Loucy (cell line): ENCODE results near the gene RPL28.

Experiments
- H2AFZ ChIP-seq: fragments of 200-600 bp; sonication (generic); 2 replicates; pipeline ENCODE4 v1.6.0; 2016; ENCODE audit warnings: antibody characterized with exemption, mild to moderate bottlenecking, low read length, moderate library complexity
- H3F3A ChIP-seq: fragments of 200-600 bp; 2 replicates; pipeline ENCODE4 v1.6.0; 2016; ENCODE audit warnings: antibody characterized with exemption, low read depth, mild to moderate bottlenecking
- H3K27me3 ChIP-seq: fragments of 200-600 bp; sonication (generic); 2 replicates; pipeline ENCODE4 v1.6.1; 2014; ENCODE audit warnings: low read length, mild to moderate bottlenecking; ENCODE audit not compliant: insufficient read depth, poor library complexity, severe bottlenecking
- H3K36me3 ChIP-seq: fragments of 200-600 bp; sonication (generic); 2 replicates; pipeline ENCODE4 v1.6.1; 2016; ENCODE audit warnings: low read length; ENCODE audit not compliant: insufficient read depth
- H3K4me1 ChIP-seq: fragments of 200-600 bp; sonication (generic); 2 replicates; pipeline ENCODE4 v1.5.1; 2014; ENCODE audit warnings: low read length, mild to moderate bottlenecking; ENCODE audit not compliant: insufficient read depth, poor library complexity, severe bottlenecking
- H3K4me2 ChIP-seq: fragments of 200-600 bp; sonication (generic); 2 replicates; pipeline ENCODE4 v1.6.0; 2014; ENCODE audit warnings: antibody characterized with exemption, low read length, low read depth, mild to moderate bottlenecking; ENCODE audit not compliant: poor library complexity, severe bottlenecking
- H3K4me3 ChIP-seq: fragments of 200-600 bp; sonication (generic); 2 replicates; pipeline ENCODE4 v1.5.1; 2014; ENCODE audit warnings: low read length, mild to moderate bottlenecking, mixed read lengths; ENCODE audit not compliant: poor library complexity, severe bottlenecking
- H3K79me2 ChIP-seq: fragments of 200-600 bp; sonication (generic); 2 replicates; pipeline ENCODE4 v1.6.1; 2014; ENCODE audit warnings: low read length; ENCODE audit not compliant: insufficient read depth
- H3K9ac ChIP-seq: fragments of 200-600 bp; sonication (generic); 2 replicates; pipeline ENCODE4 v1.6.0; 2014; ENCODE audit warnings: mild to moderate bottlenecking, low read depth, low read length, moderate library complexity; ENCODE audit not compliant: poor library complexity, severe bottlenecking
- H3K9me2 ChIP-seq: fragments of 200-600 bp; sonication (generic); replicated peaks from 2 replicates; pipeline ENCODE4 v1.6.1; 2016; ENCODE audit warnings: low read depth, low read length, mixed read lengths
- H3K9me3 ChIP-seq: fragments of 200-600 bp; sonication (generic); 2 replicates; pipeline ENCODE4 v1.6.1; 2014; ENCODE audit warnings: mild to moderate bottlenecking, antibody characterized with exemption, low read length, low read depth; ENCODE audit not compliant: insufficient read depth
- H4K20me1 ChIP-seq: fragments of 200-600 bp; sonication (generic); 2 replicates; pipeline ENCODE4 v1.6.0; 2014; ENCODE audit warnings: antibody characterized with exemption, low read length, mild to moderate bottlenecking; ENCODE audit not compliant: insufficient read depth, poor library complexity, severe bottlenecking
- CTCF ChIP-seq: fragments of 200-600 bp; sonication (generic); conservative IDR thresholded peaks from 2 replicates; pipeline ENCODE4 v1.5.1; 2014; ENCODE audit warnings: mild to moderate bottlenecking, antibody characterized with exemption, low read length
- EZH2phosphoT487 ChIP-seq: fragments of 200-600 bp; IDR thresholded peaks from 2 replicates; pipeline ENCODE4 v1.6.1; 2018; ENCODE audit warnings: antibody characterized with exemption, mild to moderate bottlenecking, moderate library complexity, borderline replicate concordance

RPL28 gene

DNA sequence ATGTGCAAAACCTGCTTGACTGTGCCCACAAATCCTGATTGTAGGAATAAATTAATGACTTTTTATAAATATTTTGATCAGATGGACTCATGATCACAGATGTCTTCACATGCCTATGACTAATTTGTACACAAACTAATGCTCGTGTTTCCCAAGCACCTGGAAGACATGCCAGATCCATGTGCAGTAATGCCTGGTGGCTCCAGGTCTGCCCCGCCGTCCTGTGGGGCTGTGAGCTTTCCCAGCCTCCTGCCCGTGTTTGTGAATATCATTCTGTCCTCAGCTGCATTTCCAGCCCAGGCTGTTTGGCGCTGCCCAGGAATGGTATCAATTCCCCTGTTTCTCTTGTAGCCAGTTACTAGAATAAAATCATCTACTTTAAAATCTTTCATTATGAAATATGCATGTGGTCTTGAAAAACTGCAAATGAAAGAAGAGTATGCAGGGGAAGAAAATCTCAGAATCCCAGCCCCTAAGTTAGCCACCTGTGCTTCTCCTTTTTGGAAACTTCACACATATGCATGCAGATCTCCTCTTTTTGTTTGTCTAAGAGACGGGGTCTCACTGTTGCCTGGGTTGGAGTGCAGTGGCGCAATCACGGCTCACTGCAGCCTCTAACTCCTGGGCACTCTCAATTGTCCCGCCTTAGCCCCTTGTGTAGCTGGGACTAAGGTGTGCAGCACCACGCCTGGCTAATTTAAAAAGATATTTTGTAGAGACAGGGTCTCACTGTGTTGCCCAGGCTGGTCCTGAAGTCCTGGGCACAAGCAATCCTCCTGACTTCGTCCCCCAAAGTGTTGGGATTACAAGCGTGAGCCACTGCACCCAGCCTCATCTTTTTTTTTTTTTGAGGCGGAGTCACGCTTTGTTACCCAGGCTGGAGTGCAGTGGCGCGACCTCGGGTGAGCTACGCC is 6.2 kb downstream of the RPL28 start:
- H3K4me3 ChIP-seq: no peak overlapping the region
- H3K79me2 ChIP-seq: peaks cover 34% of the 10 kb centered on the region
- peaks cover 47% of the 10 kb centered on the region for H4K20me1 ChIP-seq
- no peaks in the 10 kb centered on the region for H3K9me3 ChIP-seq
- H3K27me3 ChIP-seq: no peaks in the 10 kb centered on the region
- TF ChIP-seq CTCF (no peak), EZH2phosphoT487 (no peak)
- no peak overlapping the region for H3K4me2 ChIP-seq
- peaks cover 24% of the 10 kb centered on the region for H3K4me1 ChIP-seq
- no peaks in the 10 kb centered on the region for H3F3A ChIP-seq
- H3K9me2 ChIP-seq: no peaks in the 10 kb centered on the region
- H3K9ac ChIP-seq: no peak overlapping the region
- H3K36me3 ChIP-seq: peaks cover 23% of the 10 kb centered on the region; the same call in 1 of the 2 replicates
- H2AFZ ChIP-seq: no peak overlapping the region

DNA sequence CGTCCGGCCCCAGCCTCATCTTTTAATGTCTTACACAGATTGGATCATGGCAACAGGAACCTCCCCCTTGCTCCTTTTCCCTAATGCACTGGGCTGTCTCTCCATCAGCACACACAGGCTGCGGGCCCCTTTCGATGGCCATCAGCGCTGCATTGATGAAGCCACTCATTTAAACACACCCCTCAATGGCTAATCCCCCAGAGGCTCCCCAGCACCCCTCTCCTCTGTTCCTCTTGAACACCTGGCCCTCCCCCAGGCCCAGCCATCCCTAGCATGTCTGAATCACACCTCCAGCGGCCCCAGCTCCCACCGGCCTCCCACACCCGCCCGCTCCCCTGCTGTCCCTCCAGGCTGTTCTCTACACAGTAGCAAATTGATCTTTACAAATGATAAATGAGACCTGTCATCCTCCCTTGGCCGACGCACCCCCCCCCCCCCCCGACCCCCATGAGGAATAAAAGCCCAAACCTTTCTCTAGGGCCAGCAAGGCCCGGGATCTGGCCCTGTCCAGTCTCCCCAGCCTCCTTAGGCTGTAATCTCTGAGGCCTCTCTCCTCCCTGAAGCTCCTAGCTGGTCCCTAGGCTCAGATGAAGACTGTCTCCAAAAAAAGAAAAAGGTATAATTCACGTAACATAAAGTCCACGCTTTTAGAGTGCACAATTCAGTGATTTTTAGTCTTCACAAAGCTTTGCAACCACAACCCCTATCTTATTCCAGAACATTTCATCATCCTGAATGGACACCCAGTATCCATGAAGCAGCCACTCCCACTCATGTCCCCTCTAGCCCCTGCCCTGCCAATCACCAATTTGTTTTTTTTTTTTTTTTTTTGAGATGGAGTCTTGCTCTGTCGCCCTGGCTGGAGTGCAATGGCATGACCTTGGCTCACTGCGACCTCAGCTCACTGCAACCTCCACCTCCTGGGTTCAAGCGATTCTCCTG is 7.4 kb downstream of the RPL28 start:
- TF ChIP-seq CTCF (no peak), EZH2phosphoT487 (no peak)
- Histone ChIP-seq H2AFZ (no peak overlapping the region), H3K9me3 (no peaks in the 10 kb centered on the region), H3K4me3 (no peak overlapping the region), H3K9ac (no peak overlapping the region), H3K36me3 (peaks cover 15% of the 10 kb centered on the region; the same call in 1 of the 2 replicates), H3K27me3 (no peaks in the 10 kb centered on the region), H3F3A (no peaks in the 10 kb centered on the region), H4K20me1 (peaks cover 36% of the 10 kb centered on the region), H3K4me2 (no peak overlapping the region), H3K79me2 (peaks cover 23% of the 10 kb centered on the region), H3K4me1 (peaks cover 13% of the 10 kb centered on the region), H3K9me2 (no peaks in the 10 kb centered on the region)

DNA sequence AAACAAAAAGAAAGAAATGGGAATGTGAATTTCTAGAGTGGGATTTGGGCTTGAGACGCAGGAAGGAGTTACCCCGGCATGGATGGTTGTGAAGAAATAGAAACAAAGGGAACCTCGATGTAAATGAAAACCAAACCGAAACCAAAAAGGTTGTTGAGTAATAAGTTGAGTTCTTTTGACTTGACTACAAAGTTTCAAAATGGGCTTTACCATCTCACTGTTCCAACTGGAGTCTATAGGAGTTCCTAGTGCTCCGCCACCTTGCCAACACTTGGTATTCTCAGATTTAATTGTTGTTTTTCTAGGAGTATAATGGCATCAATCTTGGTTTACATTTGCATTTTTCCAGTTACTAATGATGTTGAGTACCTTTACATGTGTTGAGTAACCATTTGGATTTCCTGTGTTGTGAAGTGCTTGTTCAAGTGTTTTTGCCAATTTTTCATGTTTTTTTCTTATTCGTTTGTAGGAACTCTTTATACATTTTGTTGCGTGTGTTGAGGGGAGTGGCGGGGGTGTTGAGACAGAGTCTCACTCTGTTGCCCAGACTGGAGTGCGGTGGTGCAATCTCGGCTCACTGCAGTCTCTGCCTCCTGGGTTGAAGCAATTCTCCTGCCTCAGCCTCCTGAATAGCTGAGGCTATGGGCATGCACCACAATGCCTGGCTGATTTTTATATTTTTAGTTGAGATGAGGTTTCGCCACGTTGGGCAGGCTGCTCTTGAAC is 12.6 kb downstream of the RPL28 start:
- Histone ChIP-seq H3K9me2 (no peaks in the 10 kb centered on the region), H3K9me3 (no peaks in the 10 kb centered on the region), H3K4me1 (peaks cover 10% of the 10 kb centered on the region), H3K4me2 (no peak overlapping the region), H4K20me1 (peaks cover 14% of the 10 kb centered on the region), H3F3A (no peaks in the 10 kb centered on the region; the same call in 1 of the 2 replicates), H3K79me2 (peaks cover 17% of the 10 kb centered on the region), H2AFZ (no peak overlapping the region), H3K4me3 (no peak overlapping the region), H3K9ac (no peak overlapping the region), H3K36me3 (peaks cover 30% of the 10 kb centered on the region; the same call in 1 of the 2 replicates), H3K27me3 (no peaks in the 10 kb centered on the region)
- TF ChIP-seq EZH2phosphoT487 (no peak), CTCF (no peak)
